Breast epithelium (tissue), 4 donors: ENCODE data around the gene EIF3F. TPM values are rescaled to one million over a fixed set of nuclear protein-coding genes. Genes with fewer than 3 reads are reported as not detected.

Source experiments
- DNase-seq, 2 donors: peaks; one replicate each; pipeline ENCODE4 v3.0.0-alpha.2; 2019; ENCODE audit warnings: low spot score in 2 of 2
- H3K27ac ChIP-seq, 2 donors: fragments of 200-600 bp; sonication (generic) in 1 of 2; one replicate each; pipeline ENCODE4 v1.5.1; 2016 to 2019; ENCODE audit warnings: mild to moderate bottlenecking in 1 of 2
- H3K27me3 ChIP-seq, 2 donors: fragments of 200-600 bp; sonication (generic) in 1 of 2; one replicate each; pipeline versions ENCODE4 v1.5.1 to v1.6.0; 2017 to 2019; ENCODE audit warnings: control low read depth in 1 of 2, mild to moderate bottlenecking in 1 of 2
- H3K36me3 ChIP-seq: fragments of 200-600 bp; one replicate; pipeline ENCODE4 v1.5.1; 2019
- H3K4me1 ChIP-seq, 2 donors: fragments of 200-600 bp; sonication (generic); one replicate each; pipeline ENCODE4 v1.5.1; 2016 to 2019; ENCODE audit warnings: control low read depth in 1 of 2
- H3K4me3 ChIP-seq, 3 donors: fragments of 200-600 bp; sonication (generic); 1 replicate in 2 of 3; 2 replicates in 1 of 3; pipeline ENCODE4 v1.5.1; 2016 to 2019; ENCODE audit warnings: mild to moderate bottlenecking in 3 of 3, moderate library complexity in 2 of 3
- H3K9me3 ChIP-seq, 2 donors: fragments of 200-600 bp; sonication (generic) in 1 of 2; one replicate each; pipeline ENCODE4 v1.5.1; 2016 to 2019; ENCODE audit warnings: control low read depth in 1 of 2
- POLR2A ChIP-seq: fragments of 450-650 bp; IDR thresholded peaks from one replicate; pipeline ENCODE4 v1.6.1; 2016; ENCODE audit warnings: antibody characterized with exemption, mild to moderate bottlenecking, moderate library complexity
- POLR2AphosphoS5 ChIP-seq, 3 donors: sonication (generic); formaldehyde crosslinking; IDR thresholded peaks; one replicate each; pipeline ENCODE4 v1.6.1; 2017; ENCODE audit warnings: antibody characterized with exemption in 3 of 3
- intact Hi-C: fragments of 100-400 bp; cut with DNase I; formaldehyde crosslinking; loops from one replicate; pipeline ENCODE4 v1.15.1; 2023; ENCODE audit warnings: low total_unique reads
- total RNA-seq, 3 donors: library from RNA; depleted of rRNA; stranded (reverse); fragments of >200 nt; gene quantifications; one replicate each; pipeline ENCODE4 v1.1.0, GENCODE V29; 2016
- TF ChIP-seq, protein P1 (sequence below), 3 donors: fragments of 450-650 bp; IDR thresholded peaks; one replicate each; pipeline ENCODE4 v1.5.1; 2016 to 2017; ENCODE audit warnings: antibody characterized with exemption in 3 of 3, mild to moderate bottlenecking in 3 of 3, moderate library complexity in 3 of 3

The EIF3F gene
- total RNA-seq, 3 donors from 2014 or later: 145 to 180 (median 151) TPM

DNA sequence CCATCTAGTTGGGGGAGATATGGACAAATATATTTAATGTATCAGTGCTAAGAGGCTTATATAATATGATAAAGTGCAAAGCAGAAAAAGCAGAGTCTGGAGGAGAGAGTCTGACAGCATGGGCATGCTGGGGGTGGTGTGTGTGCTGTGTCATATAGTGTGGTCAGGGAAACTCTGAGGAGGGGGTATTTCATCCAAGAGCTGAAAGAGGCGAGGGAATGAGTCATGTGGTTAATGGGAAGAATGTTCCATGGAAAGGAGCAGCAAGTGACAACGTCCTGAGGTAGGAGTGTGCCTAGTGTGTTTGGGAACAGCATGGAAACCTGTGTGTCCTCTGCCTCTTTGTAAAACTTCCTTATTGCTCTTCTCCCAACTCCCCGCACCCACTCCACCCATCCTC lies 38.0 kb downstream of the EIF3F start:
- intact Hi-C loops: no loop called here
- no peak overlapping the region for H3K27ac ChIP-seq
- DNase-seq: no peak
- H3K4me1 ChIP-seq: no peaks in the 10 kb centered on the region
- H3K9me3 ChIP-seq: no peaks in the 10 kb centered on the region
- no peaks in the 10 kb centered on the region for H3K36me3 ChIP-seq
- no peak overlapping the region for H3K4me3 ChIP-seq
- TF ChIP-seq, protein P1, sequence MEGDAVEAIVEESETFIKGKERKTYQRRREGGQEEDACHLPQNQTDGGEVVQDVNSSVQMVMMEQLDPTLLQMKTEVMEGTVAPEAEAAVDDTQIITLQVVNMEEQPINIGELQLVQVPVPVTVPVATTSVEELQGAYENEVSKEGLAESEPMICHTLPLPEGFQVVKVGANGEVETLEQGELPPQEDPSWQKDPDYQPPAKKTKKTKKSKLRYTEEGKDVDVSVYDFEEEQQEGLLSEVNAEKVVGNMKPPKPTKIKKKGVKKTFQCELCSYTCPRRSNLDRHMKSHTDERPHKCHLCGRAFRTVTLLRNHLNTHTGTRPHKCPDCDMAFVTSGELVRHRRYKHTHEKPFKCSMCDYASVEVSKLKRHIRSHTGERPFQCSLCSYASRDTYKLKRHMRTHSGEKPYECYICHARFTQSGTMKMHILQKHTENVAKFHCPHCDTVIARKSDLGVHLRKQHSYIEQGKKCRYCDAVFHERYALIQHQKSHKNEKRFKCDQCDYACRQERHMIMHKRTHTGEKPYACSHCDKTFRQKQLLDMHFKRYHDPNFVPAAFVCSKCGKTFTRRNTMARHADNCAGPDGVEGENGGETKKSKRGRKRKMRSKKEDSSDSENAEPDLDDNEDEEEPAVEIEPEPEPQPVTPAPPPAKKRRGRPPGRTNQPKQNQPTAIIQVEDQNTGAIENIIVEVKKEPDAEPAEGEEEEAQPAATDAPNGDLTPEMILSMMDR (IDR thresholded peaks at IDR 0.05): no peak
- no peak for TF ChIP-seq POLR2A
- no peak for TF ChIP-seq POLR2AphosphoS5 (IDR thresholded peaks at IDR 0.05)
- no peaks in the 10 kb centered on the region for H3K27me3 ChIP-seq

DNA sequence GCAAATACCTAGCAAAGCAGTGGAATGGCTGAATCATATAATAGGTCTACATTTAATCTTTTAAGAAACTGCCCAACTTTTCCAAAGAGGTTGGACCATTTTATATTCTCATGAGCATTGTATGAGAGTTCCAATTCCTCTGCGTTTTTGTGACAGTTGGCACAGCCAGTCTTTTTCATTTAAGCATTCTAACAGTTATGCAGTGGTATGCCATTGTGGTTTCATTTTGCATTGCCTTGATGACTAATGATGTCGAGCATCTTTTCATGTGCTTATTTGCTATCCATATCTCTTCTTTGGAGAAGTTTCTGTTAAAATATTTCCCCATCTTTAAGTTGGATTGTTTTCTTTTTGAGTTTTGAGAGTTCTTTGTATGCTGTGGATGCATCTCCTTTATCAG lies 38.7 kb downstream of the EIF3F start:
- Histone ChIP-seq H3K4me1 (no peaks in the 10 kb centered on the region), H3K27me3 (no peaks in the 10 kb centered on the region), H3K9me3 (no peaks in the 10 kb centered on the region), H3K4me3 (no peak overlapping the region), H3K36me3 (no peaks in the 10 kb centered on the region), H3K27ac (no peak overlapping the region)
- intact Hi-C loops: no loop called here
- TF ChIP-seq POLR2A (no peak), POLR2AphosphoS5 (IDR thresholded peaks at IDR 0.05) (no peak)
- TF ChIP-seq, protein P1 (IDR thresholded peaks at IDR 0.05): no peak
- DNase-seq: no peak

DNA sequence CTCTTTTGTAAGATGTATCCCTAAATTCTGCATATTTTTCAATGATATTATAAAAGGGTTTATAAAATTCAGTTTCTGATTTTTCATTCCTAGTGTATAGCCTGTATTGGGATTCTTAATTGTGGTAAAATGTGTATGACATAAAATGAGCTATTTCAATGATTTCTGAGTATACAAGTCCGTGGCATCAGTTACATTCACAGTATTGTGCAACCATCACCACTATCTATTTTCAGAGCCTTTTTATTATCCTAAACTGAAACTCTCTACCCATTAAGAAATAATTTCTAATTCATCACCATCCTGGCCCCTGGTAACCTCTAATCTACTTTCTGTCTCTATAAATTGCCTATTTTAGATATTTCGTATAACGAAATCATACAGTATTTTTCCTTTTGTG lies 39.8 kb downstream of the EIF3F start:
- intact Hi-C loops: no loop called here
- no peaks in the 10 kb centered on the region for H3K9me3 ChIP-seq
- TF ChIP-seq, protein P1 (IDR thresholded peaks at IDR 0.05): no peak
- TF ChIP-seq POLR2AphosphoS5 (IDR thresholded peaks at IDR 0.05) (no peak), POLR2A (no peak)
- DNase-seq: no peak
- no peaks in the 10 kb centered on the region for H3K27me3 ChIP-seq
- no peaks in the 10 kb centered on the region for H3K36me3 ChIP-seq
- H3K4me3 ChIP-seq: no peak overlapping the region
- no peak overlapping the region for H3K27ac ChIP-seq
- no peaks in the 10 kb centered on the region for H3K4me1 ChIP-seq

DNA sequence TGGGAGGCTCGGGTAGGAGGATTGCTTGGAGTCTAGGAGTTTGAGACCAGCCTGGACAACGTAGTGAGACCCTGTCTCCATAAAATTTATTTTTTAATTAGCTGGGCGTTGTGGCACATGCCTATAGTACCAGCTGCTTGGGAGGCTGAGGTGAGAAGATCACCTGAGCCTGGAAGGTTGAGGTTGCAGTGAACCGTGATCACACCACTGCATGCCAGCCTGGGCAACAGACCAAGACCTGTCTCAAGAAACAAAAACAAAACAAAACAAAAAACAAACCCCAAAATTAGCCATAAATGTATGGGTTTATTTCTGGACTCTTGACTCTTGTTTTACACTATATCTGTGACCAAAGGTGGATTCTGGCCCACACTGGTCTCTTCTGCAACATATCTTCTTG lies 41.6 kb downstream of the EIF3F start:
- no peaks in the 10 kb centered on the region for H3K4me1 ChIP-seq
- H3K27me3 ChIP-seq: no peaks in the 10 kb centered on the region
- intact Hi-C loops: no loop called here
- DNase-seq: no peak
- no peaks in the 10 kb centered on the region for H3K36me3 ChIP-seq
- TF ChIP-seq POLR2A (no peak), POLR2AphosphoS5 (IDR thresholded peaks at IDR 0.05) (no peak)
- TF ChIP-seq, protein P1 (IDR thresholded peaks at IDR 0.05): no peak
- no peak overlapping the region for H3K4me3 ChIP-seq
- no peaks in the 10 kb centered on the region for H3K9me3 ChIP-seq
- H3K27ac ChIP-seq: no peak overlapping the region

DNA sequence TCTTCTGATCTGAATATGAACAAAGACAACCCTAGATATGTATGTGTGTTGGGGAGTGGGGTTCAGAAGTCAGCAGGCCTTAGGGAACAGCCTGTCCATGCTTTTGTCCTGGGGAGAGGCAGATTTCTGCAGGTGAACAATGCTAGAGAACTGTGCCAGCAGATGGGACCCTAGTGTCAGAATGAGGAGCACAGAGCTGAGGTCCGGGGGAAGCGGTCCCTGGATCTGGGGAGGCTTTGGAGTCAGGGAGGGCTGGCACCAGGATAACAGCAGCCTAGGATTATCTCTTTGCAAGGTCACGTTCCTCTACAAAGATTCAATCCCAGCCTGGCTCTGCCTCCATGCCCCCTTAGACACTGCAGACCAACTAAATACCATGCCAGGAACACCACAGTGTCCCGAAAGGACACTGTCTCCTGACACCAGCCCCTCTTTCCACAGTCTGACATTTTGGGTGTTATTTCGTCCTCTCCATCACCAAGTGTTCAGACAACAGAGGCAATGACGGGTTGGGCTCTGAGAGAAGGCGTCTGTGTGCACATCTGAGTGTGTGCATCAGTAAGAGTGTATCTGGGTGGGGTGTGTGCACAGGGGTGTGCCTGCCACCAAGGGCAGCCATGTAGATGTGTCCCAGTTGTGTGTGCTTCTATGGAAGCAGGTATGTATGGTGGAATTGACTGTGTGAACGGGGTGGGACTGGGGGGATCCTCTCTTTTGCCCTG lies 43.5 kb downstream of the EIF3F start:
- Histone ChIP-seq H3K9me3 (no peaks in the 10 kb centered on the region), H3K36me3 (no peaks in the 10 kb centered on the region), H3K4me3 (no peak overlapping the region), H3K4me1 (no peaks in the 10 kb centered on the region), H3K27me3 (no peaks in the 10 kb centered on the region), H3K27ac (no peak overlapping the region)
- peak in 1 of 2 donors; percentile 4 for DNase-seq
- no peak for TF ChIP-seq POLR2AphosphoS5 (IDR thresholded peaks at IDR 0.05)
- no peak for TF ChIP-seq POLR2A
- TF ChIP-seq, protein P1 (IDR thresholded peaks at IDR 0.05): no peak
- intact Hi-C loops: loop anchor here (10.0 kb wide), 1 partner anchor 64 kb away; no protein-coding TSS in a partner anchor
